GM12864 (cell line): ENCODE data around the gene HSD11B2.

Experiments used
- DNase-seq: peaks from one replicate; pipeline ENCODE4 v3.0.0-alpha.2; 2011; ENCODE audit warnings: low read depth
- H3K4me3 ChIP-seq: 2 replicates; pipeline ENCODE4 v1.5.1; 2011; ENCODE audit warnings: mild to moderate bottlenecking, low read depth, low read length, control low read depth
- TF ChIP-seq, protein P1 (sequence below): IDR thresholded peaks from 2 replicates; pipeline ENCODE4 v1.5.1; 2011; ENCODE audit warnings: low read depth, mild to moderate bottlenecking, moderate library complexity, low read length, control low read depth, inconsistent platforms; ENCODE audit errors: missing control alignments

The HSD11B2 gene

DNA sequence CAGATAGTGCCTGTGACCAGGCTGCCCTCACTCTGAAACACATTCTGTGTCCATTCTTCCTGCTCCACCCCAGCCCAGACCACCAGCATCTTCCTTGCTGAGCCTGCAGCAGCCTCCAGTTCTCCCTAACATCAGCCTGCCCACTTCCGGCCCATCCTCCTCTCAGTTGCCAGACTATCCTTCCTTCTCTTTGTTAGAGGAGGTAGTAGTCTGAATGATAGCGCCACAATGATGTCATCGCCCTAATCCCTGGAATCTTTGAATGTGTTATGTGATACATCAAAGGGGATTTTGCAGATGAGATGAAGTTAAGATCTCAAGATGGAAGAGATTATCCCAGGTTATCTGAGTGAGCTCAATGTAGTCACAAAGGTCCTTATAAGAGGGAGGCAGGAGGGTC, 11.4 kb upstream of the HSD11B2 start:
- no peak for DNase-seq
- H3K4me3 ChIP-seq, result no peak overlapping the region
- TF ChIP-seq, protein P1, sequence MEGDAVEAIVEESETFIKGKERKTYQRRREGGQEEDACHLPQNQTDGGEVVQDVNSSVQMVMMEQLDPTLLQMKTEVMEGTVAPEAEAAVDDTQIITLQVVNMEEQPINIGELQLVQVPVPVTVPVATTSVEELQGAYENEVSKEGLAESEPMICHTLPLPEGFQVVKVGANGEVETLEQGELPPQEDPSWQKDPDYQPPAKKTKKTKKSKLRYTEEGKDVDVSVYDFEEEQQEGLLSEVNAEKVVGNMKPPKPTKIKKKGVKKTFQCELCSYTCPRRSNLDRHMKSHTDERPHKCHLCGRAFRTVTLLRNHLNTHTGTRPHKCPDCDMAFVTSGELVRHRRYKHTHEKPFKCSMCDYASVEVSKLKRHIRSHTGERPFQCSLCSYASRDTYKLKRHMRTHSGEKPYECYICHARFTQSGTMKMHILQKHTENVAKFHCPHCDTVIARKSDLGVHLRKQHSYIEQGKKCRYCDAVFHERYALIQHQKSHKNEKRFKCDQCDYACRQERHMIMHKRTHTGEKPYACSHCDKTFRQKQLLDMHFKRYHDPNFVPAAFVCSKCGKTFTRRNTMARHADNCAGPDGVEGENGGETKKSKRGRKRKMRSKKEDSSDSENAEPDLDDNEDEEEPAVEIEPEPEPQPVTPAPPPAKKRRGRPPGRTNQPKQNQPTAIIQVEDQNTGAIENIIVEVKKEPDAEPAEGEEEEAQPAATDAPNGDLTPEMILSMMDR, result no peak

- TF ChIP-seq, protein P1, result no peak
- H3K4me3 ChIP-seq, result no peak overlapping the region
- DNase-seq, result no peak
Measured at GRCh38 chr16:67419931-67420330, 11.0 kb upstream of the HSD11B2 start.

- H3K4me3 ChIP-seq, result no peak overlapping the region
- TF ChIP-seq, protein P1, result no peak
- DNase-seq, result no peak
Measured at GRCh38 chr16:67421030-67421429, 9.9 kb upstream of the HSD11B2 start.

DNA sequence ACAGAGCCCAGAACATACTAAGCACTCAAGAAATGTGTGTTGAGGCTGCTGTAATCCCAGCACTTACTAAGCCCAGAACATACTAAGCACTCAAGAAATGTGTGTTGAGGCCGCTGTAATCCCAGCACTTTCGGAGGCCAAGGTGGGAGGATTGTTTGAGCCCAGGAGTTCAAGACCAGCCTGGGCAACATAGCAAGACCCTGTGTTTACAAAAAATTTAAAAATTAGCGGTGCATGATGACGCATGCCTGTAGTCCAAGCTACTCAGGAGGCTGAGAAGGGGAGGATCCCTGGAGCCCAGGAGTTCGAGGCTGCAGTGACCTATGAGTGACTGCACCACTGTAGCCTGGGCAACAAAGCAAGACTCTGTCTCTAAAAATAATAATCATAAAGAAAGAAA, 7.9 kb upstream of the HSD11B2 start:
- H3K4me3 ChIP-seq, result no peak overlapping the region
- no peak for DNase-seq
- TF ChIP-seq, protein P1, result no peak

GRCh38 chr16:67423611-67424260, 7.2 kb upstream of the HSD11B2 start:
- DNase-seq, result no peak
- TF ChIP-seq, protein P1, result no peak
- H3K4me3 ChIP-seq, result no peak overlapping the region

- no peak overlapping the region for H3K4me3 ChIP-seq
- no peak for DNase-seq
- TF ChIP-seq, protein P1, result no peak
Measured at GRCh38 chr16:67424261-67424615, 6.7 kb upstream of the HSD11B2 start.

DNA sequence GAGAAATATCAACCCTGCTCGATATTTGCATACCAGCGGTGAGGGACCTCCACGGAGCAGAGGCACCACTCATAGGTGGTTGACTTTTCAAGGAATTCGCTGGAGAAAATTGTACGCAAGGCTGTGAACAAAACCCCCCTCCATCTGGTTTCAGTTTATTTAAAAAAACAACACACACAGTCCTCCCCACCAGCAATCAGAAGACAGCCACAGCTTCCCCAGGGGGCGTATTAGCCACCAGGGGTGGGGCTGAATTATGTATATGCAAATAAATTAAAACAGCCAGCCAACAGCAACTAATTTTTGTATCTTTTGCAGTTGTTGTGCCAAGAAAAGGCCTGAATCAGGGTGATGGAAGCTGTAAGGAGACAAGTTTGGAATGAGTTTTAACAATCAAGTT, 5.9 kb upstream of the HSD11B2 start:
- TF ChIP-seq, protein P1, result no peak
- no peak for DNase-seq
- H3K4me3 ChIP-seq, result no peak overlapping the region
